NCI-H510A treated with DMSO at 0.1 percent for 48 hours (cell line): Measurements from ENCODE around the gene HINT1.

Experiments used
- DNase-seq: peaks from one replicate; lab custom pipeline; 2025; lab: John Stamatoyannopoulos, UW

The HINT1 gene

GRCh38 chr5:131109540-131110255, 55.4 kb downstream of the HINT1 start:
- peak; percentile 38 for DNase-seq
